Measurements from ENCODE around the gene SETDB1.
A peak's percentile ranks its signal among the peaks of the same experiment; 100 is the strongest.
"Not testable (repeated sequence)": the region's sequence is repeated elsewhere in the genome, so short reads cannot be mapped to it uniquely, and the experiment has no call there.

Gene SETDB1

GRCh38 chr1:150926097-150926741 lies at the start of gene SETDB1:
SETDB1 (plus strand) TSS chr1:150926363; CDS start chr1:150927715, 1,352 bp downstream.
- peak; percentile 94 for DNase-seq (ENCODE audit: low spot score)

- not testable (repeated sequence) for DNase-seq (ENCODE audit: low spot score)
Measured at GRCh38 chr1:150878931-150879330, 47.2 kb upstream of the SETDB1 start.

GRCh38 chr1:150881331-150882070 lies 44.7 kb upstream of the SETDB1 start:
- no peak for DNase-seq (ENCODE audit: low spot score)

- not testable (repeated sequence) for DNase-seq (ENCODE audit: low spot score)
Measured at GRCh38 chr1:150883121-150883520, 43.0 kb upstream of the SETDB1 start.

GRCh38 chr1:150887018-150887417 lies 39.1 kb upstream of the SETDB1 start, which contains the start of gene CTXND2:
CTXND2 (plus strand) TSS chr1:150887136; CDS start chr1:150912315, 25,179 bp downstream.
- no peak for DNase-seq (ENCODE audit: low spot score)

GRCh38 chr1:150888727-150889126 lies 37.4 kb upstream of the SETDB1 start:
- DNase-seq (ENCODE audit: low spot score), result no peak

- no peak for DNase-seq (ENCODE audit: low spot score)
Measured at GRCh38 chr1:150890033-150890416, 36.1 kb upstream of the SETDB1 start.

- DNase-seq (ENCODE audit: low spot score), result no peak
Measured at GRCh38 chr1:150893336-150893913, 32.7 kb upstream of the SETDB1 start.

GRCh38 chr1:150895618-150896017 lies 30.5 kb upstream of the SETDB1 start:
- peak; percentile 15 for DNase-seq (ENCODE audit: low spot score)

- not testable (repeated sequence) for DNase-seq (ENCODE audit: low spot score)
Measured at GRCh38 chr1:150899795-150900194, 26.4 kb upstream of the SETDB1 start.

- DNase-seq (ENCODE audit: low spot score), result no peak
Measured at GRCh38 chr1:150902346-150902745, 23.8 kb upstream of the SETDB1 start.

- no peak for DNase-seq (ENCODE audit: low spot score)
Measured at GRCh38 chr1:150902751-150903150, 23.4 kb upstream of the SETDB1 start.

GRCh38 chr1:150905301-150905700 lies 20.9 kb upstream of the SETDB1 start:
- no peak for DNase-seq (ENCODE audit: low spot score)

- no peak for DNase-seq (ENCODE audit: low spot score)
Measured at GRCh38 chr1:150906329-150906728, 19.8 kb upstream of the SETDB1 start.

GRCh38 chr1:150906813-150907212 lies 19.4 kb upstream of the SETDB1 start:
- DNase-seq (ENCODE audit: low spot score), result no peak

- DNase-seq (ENCODE audit: low spot score), result peak; percentile 41
Measured at GRCh38 chr1:150909585-150910180, 16.5 kb upstream of the SETDB1 start.

GRCh38 chr1:150912623-150913022 lies 13.5 kb upstream of the SETDB1 start:
- DNase-seq (ENCODE audit: low spot score), result no peak

- DNase-seq (ENCODE audit: low spot score), result no peak
Measured at GRCh38 chr1:150917387-150917786, 8.8 kb upstream of the SETDB1 start.

GRCh38 chr1:150922519-150922975 lies 3.6 kb upstream of the SETDB1 start:
- DNase-seq (ENCODE audit: low spot score), result peak; percentile 69

- DNase-seq (ENCODE audit: low spot score), result no peak
Measured at GRCh38 chr1:150925080-150925479, 1.1 kb upstream of the SETDB1 start.

GRCh38 chr1:150927624-150928023 lies 1.5 kb downstream of the SETDB1 start:
- DNase-seq (ENCODE audit: low spot score), result no peak

GRCh38 chr1:150928286-150928685 lies 2.1 kb downstream of the SETDB1 start:
- DNase-seq (ENCODE audit: low spot score), result no peak

- not testable (repeated sequence) for DNase-seq (ENCODE audit: low spot score)
Measured at GRCh38 chr1:150928775-150929174, 2.6 kb downstream of the SETDB1 start.
